GM19240 (cell line): Measurements from ENCODE around the gene ELK4.

Experiments used
- DNase-seq: peaks from one replicate; pipeline ENCODE4 v3.0.0; 2011; ENCODE audit warnings: low spot score; ENCODE audit not compliant: insufficient read length

The ELK4 gene

GRCh38 chr1:205568469-205569361 is 63.1 kb downstream of the ELK4 start:
- DNase-seq: no peak

GRCh38 chr1:205568135-205568468 is 63.7 kb downstream of the ELK4 start:
- DNase-seq: no peak

- no peak for DNase-seq
Measured at GRCh38 chr1:205567716-205568115, 64.1 kb downstream of the ELK4 start.

- DNase-seq: no peak
Measured at GRCh38 chr1:205565799-205566198, 66.0 kb downstream of the ELK4 start.

GRCh38 chr1:205563927-205564441 is 67.8 kb downstream of the ELK4 start:
- DNase-seq: no peak

GRCh38 chr1:205561501-205562203 is 70.2 kb downstream of the ELK4 start:
- DNase-seq: no peak
